GM10248 (cell line): ENCODE results near the gene CHCHD5.

Experiments
- CTCF ChIA-PET: fragments of 300-600 bp; sonication (Branson Sonifier 250); formaldehyde crosslinking; extraction: SDS; loops from one replicate; lab custom pipeline; 2021; ENCODE audit warnings: antibody characterized with exemption; lab: Yijun Ruan, JAX
- POLR2A ChIA-PET: fragments of 350-650 bp; sonication (Branson Sonifier 250); formaldehyde crosslinking; extraction: SDS; loops from one replicate; lab custom pipeline; 2020; ENCODE audit warnings: antibody characterized with exemption; lab: Yijun Ruan, JAX
- DNase-seq: peaks from one replicate; pipeline ENCODE4 v3.0.0; 2012; ENCODE audit errors: extremely low spot score
- TF ChIP-seq, protein P1 (sequence below): IDR thresholded peaks from 2 replicates; pipeline ENCODE4 v1.5.1; 2012; ENCODE audit warnings: mild to moderate bottlenecking, low read depth; ENCODE audit errors: extremely low read depth, missing control alignments, control extremely low read depth

The CHCHD5 gene

DNA sequence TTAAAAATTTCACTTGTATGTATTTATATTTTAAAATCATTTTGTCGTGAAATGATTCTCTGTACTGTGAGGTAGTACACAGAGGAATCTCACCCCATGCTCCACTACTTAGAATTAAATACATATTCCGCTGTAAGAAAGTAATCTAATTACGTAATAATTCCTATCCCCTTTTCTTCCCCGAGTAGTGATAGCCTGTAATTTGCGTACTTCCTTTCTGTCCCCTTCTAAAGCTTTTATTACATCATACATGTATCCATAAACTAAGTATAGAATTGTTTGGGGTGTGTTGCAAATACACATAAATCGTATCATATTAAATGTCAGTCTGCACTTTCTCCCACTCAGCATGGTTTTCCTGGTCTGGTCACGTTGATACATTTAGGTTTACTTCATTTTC, 12.4 kb upstream of the CHCHD5 start:
- ChIA-PET POLR2A (no interaction called here), CTCF (interaction anchor here (1.2 kb wide), 1 partner anchor 12 kb away, joined by 5 read pairs; no protein-coding TSS in a partner anchor)

DNA sequence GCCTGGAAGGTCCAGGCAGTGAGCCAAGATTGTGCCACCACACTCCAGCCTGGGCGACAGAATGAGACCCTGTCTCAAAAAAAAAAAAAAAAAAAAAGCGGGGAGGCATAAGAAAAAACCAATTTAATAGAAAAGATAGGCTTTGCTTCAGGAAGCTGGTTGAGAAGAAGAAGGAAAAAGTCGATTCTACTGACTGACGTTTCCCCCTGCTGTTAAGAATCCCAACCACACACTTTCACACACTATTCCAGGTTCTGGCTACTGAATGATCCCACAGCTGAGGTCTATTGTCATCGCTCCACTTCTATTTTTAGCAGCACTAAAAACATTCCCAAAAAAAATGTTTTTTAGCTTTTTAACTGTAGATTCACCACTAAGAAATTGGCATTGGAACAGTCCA, 6.7 kb upstream of the CHCHD5 start:
- POLR2A ChIA-PET: interaction anchor here (0.6 kb wide), 1 partner anchor 28 kb away, joined by 3 read pairs; no protein-coding TSS in a partner anchor

More for the DNA sequence above, 12.4 kb upstream of the CHCHD5 start:
- no peak for DNase-seq
- TF ChIP-seq, protein P1, sequence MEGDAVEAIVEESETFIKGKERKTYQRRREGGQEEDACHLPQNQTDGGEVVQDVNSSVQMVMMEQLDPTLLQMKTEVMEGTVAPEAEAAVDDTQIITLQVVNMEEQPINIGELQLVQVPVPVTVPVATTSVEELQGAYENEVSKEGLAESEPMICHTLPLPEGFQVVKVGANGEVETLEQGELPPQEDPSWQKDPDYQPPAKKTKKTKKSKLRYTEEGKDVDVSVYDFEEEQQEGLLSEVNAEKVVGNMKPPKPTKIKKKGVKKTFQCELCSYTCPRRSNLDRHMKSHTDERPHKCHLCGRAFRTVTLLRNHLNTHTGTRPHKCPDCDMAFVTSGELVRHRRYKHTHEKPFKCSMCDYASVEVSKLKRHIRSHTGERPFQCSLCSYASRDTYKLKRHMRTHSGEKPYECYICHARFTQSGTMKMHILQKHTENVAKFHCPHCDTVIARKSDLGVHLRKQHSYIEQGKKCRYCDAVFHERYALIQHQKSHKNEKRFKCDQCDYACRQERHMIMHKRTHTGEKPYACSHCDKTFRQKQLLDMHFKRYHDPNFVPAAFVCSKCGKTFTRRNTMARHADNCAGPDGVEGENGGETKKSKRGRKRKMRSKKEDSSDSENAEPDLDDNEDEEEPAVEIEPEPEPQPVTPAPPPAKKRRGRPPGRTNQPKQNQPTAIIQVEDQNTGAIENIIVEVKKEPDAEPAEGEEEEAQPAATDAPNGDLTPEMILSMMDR: no peak

DNA sequence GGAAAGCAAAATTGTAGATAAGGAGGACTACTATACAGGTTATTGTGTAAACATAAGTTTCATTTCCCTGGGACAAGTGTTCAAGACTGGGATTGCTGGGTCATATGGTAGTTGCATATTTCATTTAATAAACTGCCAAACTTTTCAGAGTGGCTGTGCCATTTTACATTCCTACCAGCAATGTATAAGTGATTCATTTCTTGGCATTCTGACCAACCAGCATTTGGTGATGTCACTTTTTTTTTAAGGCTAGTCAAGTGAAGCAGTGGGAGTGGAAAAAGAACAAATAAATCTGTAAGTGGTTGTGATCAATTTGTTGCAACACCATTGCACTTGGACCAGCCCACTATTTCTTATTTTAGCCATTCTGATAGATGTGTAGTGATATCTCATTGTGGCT, 5.2 kb upstream of the CHCHD5 start:
- ChIA-PET POLR2A (no interaction called here), CTCF (no interaction called here)
- TF ChIP-seq, protein P1: no peak
- no peak for DNase-seq

More for the DNA sequence above, 6.7 kb upstream of the CHCHD5 start:
- no peak for DNase-seq
- TF ChIP-seq, protein P1: no peak
- CTCF ChIA-PET: interaction anchor here (0.7 to 1.5 kb wide), 3 partner anchors 23 to 148 kb away, joined by 3 to 4 read pairs (median 3); no protein-coding TSS in a partner anchor

DNA sequence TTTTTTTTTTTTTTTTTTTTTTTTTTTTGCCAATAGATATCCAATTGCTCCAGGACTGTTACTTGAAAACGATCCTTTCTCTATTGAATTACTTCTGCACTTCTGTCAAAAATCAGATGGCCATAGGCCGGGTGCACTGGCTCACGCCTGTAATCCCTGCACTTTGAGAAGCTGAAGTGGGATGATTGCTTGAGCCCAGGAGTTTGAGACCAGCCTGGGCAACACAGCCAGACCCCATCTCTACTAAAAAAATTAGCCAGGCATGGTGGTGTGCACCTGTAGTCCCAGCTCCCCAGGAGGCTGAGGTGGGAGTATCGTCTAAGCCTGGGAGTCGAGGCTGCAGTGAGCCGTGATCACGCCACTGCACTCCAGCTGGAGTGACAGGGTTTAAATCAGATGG, 4.3 kb upstream of the CHCHD5 start:
- ChIA-PET CTCF (interaction anchor here (1.0 to 1.5 kb wide), 3 partner anchors 35 to 145 kb away, joined by 3 to 4 read pairs (median 3); no protein-coding TSS in a partner anchor), POLR2A (no interaction called here)
- no peak for DNase-seq
- TF ChIP-seq, protein P1: no peak

DNA sequence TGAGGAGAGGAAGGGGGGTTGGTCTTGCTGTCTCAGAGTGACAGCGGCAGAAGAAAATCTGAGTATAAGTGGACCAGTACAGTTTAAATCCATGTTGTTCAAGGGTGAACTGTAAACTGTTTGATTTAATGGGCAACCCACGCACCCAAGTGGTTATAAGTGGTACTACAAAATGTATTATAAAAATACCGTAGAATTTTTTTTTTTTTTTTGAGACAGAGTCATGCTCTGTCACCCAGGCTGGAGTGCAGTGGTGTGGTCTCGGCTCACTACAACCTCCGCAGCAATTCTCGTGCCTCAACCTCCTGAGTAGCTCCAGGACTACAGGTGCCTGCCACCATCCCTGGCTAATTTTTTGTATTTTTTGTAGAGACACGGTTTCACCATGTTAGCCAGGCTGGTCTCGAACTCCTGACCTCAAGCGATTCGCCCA, 2.1 kb upstream of the CHCHD5 start:
- ChIA-PET CTCF (interaction anchor here (1.0 to 2.7 kb wide), 3 partner anchors 63 to 326 kb away, joined by 3 to 12 read pairs (median 4); no protein-coding TSS in a partner anchor), POLR2A (no interaction called here)
- no peak for DNase-seq
- TF ChIP-seq, protein P1: peak; percentile 45

DNA sequence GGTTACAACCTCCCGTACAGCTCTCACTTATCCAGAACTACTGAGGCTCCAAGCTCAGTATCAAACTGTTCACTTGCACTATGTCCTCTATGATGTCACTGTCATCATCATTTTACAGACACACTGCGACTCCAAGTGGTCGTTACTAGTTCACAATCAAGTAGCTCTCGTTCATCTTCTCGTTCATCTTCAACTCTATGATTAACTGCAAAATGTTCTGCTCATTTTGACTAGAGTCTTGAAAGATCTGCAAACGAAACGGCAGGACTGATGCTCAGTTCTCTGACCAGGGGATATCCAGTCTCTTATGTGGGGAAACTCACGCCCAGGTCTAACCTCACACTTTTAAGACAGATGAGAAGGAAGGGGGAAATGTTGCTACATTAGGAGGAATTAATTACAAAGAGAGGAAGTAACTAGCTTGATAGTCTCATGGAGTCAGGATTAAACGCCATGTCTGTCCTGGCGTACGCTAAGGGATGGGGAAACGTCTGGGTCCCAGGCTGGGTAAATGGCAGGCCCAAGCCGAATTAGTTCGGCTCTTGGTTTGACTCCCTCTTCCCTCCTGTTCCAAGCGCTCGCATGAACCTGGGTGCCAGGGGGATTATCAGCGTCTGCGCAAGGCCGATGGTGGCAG, 794 bp upstream of the CHCHD5 start:
- CTCF ChIA-PET: interaction anchor here (0.8 to 3.1 kb wide), 11 partner anchors 11 to 533 kb away, joined by 3 to 40 read pairs (median 4); no protein-coding TSS in a partner anchor
- POLR2A ChIA-PET: no interaction called here

More for the DNA sequence above, 794 bp upstream of the CHCHD5 start:
- DNase-seq: no peak
- TF ChIP-seq, protein P1: no peak
